ENCODE measurements around the gene XKR8.

The XKR8 gene, protein sequence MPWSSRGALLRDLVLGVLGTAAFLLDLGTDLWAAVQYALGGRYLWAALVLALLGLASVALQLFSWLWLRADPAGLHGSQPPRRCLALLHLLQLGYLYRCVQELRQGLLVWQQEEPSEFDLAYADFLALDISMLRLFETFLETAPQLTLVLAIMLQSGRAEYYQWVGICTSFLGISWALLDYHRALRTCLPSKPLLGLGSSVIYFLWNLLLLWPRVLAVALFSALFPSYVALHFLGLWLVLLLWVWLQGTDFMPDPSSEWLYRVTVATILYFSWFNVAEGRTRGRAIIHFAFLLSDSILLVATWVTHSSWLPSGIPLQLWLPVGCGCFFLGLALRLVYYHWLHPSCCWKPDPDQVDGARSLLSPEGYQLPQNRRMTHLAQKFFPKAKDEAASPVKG

DNA sequence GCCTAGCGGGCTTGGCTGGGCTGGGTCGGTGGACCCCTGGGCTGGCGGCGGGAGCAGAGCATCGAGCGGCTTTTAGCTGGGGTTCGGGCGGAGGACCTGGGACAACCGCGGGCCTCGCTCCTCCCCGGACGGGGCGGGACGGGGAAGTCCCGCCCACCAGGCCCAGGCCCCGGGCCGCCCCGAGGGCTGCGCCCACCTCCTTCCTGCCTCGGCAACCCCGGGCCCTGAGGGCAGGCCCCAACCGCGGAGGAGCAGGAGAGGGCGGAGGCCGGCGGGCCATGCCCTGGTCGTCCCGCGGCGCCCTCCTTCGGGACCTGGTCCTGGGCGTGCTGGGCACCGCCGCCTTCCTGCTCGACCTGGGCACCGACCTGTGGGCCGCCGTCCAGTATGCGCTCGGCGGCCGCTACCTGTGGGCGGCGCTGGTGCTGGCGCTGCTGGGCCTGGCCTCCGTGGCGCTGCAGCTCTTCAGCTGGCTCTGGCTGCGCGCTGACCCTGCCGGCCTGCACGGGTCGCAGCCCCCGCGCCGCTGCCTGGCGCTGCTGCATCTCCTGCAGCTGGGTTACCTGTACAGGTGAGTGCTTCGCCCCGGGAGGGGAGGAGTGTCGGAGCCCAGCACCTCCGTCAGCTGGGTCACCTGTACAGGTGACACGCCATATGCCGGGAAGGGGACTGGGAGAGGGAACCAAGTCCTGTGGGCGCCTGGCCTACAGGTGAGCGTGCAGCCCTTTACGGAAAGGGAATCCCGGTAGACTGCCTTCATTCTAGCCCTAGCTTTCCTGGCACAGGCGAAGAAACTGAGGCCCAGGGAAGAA, at the start of gene XKR8:
Gene XKR8 (plus strand): TSS at position 182 of the 812 bp plus-strand sequence. CDS start 97 bp downstream, at position 279.
- DNase-seq (ENCODE audit: low read depth) = peak; percentile 62

DNA sequence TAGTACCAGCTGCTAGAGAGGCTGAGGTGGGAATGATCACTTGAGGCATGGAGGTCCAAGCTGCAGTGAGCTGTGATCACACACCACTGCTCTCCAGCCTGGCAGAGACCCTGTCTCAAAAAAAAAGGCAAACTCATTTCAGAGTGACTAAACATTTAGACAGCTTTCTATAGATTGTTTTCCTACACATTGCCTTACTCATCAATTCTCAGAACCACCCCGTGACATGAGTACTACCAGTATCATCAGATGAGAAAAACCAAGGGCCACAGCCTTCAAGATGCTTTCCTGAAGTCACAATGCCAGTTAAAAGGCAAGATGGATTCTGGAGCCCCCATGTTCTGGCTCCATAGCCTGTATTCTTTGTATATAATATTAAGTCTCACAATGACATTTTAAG, 47.3 kb upstream of the XKR8 start:
- no peak for DNase-seq (ENCODE audit: low read depth)

DNA sequence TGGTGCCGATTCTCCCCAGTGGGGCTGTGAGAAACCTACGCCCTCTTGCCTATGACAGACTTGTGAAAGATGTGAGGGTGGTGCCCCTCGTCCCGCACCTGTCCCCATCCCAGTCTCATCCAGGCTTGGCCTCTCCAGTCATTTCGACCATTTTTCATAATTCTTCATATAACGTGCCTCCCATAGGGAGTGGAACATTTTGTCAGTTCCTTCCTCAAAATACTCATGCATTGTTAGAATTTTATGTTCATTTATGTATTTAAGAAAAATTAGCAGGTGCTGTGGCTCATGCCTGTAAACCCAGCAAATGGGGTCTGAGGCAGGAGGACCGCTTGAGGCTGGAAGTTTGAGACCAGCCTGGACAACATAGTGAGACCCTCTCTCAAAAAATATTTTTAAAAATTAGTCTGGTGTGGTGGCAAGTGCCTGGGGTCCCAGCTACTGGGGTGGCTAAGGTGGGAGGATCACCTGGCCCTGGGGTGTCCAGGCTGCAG, 44.6 kb upstream of the XKR8 start:
- DNase-seq (ENCODE audit: low read depth) = no peak

DNA sequence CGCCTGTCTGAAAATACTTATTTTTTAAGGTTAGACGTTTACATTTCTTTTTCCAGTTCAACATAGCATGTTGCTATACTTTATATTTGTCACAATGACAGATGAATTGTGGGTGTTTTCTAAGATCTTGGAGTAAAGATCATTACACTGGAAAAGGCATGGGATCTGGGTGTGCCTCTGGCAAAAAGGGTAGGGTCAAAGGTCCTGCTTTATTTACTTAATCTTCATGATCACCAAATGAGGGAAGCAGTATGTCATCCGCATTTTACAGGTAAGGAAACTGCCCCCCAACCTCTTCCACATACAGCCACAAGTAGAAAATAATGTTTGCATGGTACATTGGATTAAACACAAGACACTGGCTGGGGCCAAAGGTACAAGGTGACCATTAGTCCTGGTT, 37.5 kb upstream of the XKR8 start:
- no peak for DNase-seq (ENCODE audit: low read depth)

DNA sequence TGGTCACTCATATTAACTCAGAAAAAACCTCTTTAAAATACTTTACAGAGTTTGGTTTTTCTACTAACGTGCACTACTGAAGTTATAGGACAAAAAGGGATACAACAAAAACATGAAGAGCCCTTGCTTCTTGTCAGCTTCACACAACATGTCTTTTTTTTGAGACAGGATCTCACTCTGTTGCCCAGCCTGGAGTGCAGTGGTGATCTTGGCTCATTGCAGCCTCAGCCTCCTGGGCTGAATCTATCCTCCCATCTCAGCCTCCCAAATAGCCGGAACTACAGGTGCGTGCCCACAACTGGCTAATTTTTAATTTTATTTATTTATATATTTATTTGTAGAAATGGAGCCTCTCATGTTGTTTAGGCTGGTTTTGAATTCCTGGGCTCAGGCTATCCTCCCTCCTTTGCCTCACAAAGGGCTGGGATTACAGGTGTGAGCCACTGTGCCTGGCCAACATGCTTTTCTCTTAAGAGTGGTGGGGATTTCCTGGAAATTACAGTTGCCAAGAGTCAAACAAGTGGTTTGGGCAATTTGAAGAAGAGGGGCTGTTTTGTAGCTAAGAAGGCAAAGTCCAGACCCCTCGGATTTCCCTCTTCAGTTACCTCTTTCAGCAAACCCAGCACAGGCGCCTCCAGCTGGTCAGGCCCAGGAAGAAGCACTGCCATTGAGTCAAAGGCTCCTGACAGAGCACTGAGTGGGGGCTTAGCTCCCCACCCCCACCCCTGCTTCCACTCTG, 31.4 kb upstream of the XKR8 start:
- no peak for DNase-seq (ENCODE audit: low read depth)

DNA sequence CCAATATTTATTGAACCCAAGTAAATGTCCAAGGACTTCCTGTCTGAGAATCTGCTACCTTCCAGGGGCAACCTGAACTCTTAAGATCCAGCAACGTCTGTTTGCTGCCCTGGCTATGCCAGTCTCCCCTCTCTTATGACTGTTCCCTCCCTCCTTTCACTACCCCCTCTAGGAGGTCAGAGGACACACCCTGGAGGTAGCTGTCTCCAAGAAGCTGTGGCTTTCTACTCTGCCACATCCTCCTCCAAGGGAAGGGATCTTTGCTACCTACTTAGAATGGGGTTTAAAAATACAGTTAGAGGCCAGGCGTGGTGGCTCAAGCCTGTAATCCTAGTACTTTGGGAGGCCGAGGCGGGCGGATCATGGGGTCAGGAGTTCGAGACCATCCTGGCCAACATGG, 28.6 kb upstream of the XKR8 start:
- DNase-seq (ENCODE audit: low read depth) = no peak

DNA sequence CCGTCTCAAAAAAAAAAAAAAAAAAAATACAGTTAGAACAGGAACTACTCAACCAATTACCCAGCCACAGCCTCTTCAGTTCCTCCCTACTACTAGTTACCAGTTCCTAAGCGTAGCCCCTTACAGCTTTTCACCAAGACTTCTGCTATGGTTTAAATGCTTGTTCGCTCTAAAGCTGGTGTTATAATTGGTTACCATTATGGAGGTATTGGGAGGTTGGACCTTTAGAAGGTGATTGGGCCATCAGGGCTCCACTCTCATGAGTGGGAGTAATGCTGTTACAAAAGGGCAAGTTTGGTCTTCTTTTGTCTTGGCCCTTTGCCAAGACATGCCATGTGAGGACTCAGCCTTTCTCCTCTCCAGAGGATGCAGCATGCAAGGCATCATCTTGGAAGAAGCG, 28.0 kb upstream of the XKR8 start:
- DNase-seq (ENCODE audit: low read depth) = no peak

DNA sequence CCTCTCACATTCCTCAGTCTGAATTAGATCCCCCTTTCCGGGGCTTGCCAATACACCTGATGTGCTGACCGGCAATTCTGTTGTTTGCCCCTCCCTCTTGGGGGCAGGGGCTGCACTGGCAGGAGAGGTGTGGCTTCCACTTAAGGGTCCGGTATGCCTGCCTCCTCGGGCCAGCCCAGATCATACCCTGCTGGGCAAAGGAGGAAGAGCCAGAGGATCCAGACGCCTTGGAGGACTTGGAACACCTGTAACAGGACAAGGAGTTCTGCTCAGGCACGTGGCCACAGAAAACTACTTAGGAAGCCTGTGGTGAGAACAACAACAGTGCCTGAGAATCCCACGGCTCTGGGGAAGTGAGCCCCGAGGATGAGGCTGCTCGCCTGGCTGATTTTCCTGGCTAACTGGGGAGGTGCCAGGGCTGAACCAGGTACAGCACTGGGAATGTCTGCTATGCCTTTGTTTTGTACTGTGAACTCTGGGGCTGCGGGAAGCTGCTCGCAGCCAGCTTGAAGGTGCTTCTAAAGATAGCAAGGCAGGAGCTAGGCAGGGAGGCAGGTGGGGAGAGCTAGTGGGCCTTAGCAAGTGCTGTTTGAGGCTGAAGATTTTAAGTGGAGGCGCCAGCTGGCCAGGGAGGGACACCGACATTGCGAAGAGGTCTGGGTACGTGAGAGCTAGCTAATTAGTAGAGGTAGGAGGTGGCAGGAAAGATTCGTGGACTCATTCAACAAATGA, 24.8 kb upstream of the XKR8 start, which contains the start of gene SMPDL3B:
Gene SMPDL3B (plus strand): TSS at position 183 of the 732 bp plus-strand sequence. CDS start 184 bp downstream, at position 367.
- DNase-seq (ENCODE audit: low read depth) = no peak

DNA sequence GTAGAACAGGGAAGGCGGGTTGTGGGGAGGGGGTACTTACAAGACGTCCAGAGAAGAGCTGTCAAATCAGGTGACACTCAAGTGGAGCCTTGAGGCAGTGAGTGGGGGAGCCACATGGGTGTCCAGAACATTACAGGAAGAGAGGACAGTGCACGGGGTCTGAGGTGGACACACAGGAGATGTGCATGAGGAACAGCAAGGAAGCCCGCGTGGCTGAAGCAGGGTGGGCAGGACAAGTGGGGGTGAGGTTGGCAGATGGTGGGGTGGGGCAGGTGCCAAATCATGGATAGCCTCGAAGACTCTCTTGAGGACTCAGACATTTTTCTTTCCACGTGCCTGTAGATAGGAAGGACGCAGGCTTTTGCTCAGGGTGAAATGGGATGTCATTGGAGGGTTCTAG, 24.1 kb upstream of the XKR8 start:
- DNase-seq (ENCODE audit: low read depth) = no peak

DNA sequence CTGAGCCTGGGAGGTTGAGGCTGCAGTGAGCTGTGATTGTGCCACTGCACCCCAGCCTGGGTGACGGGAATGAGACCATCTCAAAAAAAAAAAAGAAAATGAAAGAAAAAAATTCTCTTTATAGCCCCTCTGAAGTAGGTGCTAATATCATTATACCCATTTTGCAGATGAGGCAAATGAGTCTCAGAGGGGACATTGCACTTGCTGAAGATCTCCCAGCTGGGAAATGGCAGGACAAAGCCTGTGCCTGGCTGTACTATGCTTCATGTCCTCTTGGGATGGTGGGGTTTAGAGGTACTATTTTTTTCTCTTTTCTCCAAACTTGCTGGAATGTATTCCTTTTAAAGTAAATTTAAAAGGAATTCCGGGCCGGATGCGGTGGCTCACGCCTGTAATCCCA, 23.4 kb upstream of the XKR8 start:
- DNase-seq (ENCODE audit: low read depth) = no peak

DNA sequence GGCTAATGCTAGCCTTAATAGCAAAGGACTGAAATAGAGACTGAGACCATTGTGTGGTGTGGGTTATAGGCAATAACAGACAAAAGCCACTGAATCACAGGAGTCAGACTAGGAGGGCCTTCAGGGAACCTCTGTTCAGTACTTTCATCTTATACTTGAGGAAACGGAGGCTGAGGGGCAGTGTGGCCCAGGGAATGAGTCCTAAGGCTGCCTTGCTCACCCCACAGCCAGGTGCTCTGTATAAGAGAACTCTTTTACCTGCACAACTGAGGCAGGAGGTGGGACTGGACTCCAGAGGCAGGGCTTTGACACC, 22.3 kb upstream of the XKR8 start:
- no peak for DNase-seq (ENCODE audit: low read depth)

DNA sequence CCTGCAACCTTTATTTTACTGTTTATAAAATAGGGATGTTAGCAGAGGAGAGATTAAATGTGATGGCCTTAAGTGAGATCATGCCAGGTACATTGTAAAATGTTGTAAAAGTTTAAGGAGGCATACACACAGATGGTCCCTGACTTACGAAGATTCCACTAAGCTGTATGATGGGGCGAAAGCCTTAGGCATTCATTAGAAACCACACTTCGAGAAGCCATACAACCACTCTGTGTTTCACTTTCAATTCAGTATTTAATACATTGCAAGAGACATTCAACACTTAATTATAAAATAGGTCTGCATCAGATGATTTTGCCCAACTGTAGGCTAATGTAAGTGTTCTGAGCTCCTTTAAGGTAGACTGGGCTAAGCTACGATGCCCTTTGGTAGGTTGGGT, 21.3 kb upstream of the XKR8 start:
- DNase-seq (ENCODE audit: low read depth) = no peak

DNA sequence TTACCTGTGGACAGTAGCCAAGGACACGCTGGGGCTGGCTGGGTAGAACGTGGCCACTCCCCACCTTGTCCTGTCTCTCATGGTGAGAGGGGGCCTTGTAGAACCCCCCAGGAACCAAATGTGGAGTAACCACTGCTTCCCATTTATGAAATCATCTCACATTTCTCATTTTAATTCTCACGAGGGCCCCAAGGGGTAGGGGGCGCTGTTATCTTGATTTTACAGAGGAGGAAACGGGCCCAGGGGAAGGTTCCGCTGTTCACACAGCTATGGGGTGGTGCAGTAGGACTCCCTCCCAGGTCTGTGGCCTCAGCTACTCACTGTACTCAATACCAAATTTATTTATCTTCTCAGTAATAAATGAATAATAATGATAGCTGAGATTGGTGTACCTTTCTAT, 19.5 kb upstream of the XKR8 start:
- DNase-seq (ENCODE audit: low read depth) = peak; percentile 65

DNA sequence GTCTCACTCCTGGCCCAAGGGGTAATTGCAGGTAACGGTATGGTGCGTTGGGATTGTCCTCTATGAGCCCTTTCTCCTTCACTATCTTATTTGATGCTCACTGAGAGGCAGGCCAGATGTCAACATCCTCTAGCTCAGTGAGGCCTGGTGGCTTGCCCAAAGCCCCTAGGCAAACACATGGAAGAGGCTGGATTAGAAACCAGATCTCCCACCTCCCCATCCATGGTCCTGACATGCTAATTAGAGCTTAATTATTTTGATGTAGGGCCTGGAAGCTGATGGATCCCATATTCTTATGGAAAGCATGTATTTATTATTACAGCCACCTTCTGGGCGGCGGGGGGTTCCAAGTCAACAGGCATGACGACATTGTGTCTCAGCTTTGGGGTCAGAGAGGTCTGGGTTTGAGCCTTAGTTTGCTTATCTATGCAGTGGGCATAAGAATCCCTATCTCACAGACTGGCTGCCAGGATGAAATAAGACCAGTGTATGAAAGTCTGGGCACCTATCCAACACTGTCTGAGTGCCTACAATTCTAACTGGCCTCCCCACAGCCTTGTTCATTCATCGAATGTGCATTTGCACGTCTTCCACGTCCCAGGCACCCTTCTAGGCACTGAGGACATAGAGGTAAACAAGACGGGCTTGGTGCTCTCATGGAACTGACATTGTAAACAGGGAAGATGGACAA, 18.8 kb upstream of the XKR8 start:
- DNase-seq (ENCODE audit: low read depth) = no peak

DNA sequence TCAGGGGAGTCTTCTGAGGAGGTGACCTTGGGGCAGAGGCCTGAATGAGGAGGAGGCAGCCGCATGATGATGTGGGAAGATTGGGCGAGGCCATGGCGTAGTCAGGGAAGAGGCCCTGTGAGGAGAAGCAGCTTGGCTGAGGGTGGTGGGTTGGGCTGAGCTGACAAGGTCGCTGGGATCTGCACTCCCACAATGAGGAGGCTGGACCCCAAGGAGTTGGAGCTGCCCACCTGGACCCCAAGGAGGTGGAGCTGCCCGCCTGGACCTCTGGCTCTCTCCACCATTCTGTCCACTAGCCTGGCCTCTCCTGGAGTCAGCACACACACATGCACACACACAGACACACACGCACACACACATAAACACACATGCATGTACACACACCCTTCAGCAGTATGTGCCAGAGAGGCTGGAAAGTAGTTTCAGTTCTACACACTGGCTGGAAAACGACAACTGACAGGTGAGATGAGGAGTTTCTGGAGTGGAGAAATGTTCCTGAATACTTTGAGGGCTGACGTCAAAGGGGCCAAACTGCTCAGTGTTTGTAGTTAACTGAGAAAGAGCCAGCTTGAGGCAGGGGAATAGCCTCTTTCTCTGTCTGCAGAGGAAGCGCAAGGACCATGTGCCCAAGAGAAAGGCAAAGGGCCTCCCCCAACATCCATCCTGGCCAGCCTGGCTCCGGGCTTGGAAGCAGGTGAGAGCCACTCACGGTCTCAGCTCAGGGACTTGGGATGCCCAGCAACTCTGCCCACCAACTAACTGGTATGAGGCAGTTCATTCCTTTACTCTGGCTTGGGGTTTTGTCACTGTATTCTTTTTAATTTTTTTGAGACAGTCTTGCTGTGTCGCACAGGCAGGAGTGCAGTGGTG, 17.9 kb upstream of the XKR8 start:
- no peak for DNase-seq (ENCODE audit: low read depth)

DNA sequence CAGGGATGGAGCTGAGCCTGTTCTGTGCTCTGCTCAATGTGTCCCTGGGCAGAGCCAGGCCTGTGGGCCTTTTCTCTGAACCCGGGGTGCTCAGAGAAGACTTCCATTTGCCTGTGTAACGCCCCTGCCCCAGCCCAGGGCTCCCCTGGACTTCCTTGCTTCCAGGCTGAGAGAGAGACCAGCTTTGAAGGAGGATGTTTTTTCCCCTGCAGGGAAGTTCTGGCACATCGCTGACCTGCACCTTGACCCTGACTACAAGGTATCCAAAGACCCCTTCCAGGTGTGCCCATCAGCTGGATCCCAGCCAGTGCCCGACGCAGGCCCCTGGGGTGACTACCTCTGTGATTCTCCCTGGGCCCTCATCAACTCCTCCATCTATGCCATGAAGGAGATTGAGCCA, 14.8 kb upstream of the XKR8 start:
- DNase-seq (ENCODE audit: low read depth) = no peak

DNA sequence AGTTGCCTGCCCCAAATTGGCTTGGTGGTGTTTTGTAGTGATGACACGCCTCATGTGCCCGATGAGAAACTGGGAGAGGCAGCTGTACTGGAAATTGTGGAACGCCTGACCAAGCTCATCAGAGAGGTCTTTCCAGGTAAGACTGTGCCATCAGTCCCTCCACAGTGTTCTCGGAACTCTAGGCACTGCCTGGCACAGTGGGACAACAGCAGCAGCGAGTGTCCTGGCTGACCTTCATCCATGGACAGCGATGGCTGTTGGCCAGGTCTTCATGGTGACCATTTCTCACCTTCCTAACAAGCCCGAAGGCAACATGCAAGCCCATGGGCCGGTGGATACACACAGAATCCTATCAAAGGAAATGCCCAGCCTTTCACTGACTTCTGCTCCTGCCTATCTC, 10.7 kb upstream of the XKR8 start:
- DNase-seq (ENCODE audit: low read depth) = no peak

DNA sequence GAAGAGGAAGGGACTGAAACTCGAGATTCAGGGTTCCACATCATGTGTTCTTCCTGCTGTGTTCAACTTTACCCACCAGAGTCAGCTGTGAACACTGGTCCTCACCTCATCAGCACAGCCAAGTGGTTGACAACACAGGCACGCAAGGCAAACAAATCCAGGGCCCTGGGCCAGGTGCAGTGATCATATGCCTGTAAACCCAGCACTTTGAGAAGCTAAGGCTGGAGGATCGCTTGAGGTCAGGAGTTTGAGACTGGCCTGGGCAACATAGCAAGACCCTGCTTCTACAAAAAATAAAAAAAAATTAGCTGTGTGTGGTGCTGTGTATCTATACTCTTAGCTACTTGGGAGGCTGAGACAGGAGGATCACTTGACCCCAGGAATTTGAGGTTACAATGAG, 8.4 kb upstream of the XKR8 start:
- DNase-seq (ENCODE audit: low read depth) = no peak

DNA sequence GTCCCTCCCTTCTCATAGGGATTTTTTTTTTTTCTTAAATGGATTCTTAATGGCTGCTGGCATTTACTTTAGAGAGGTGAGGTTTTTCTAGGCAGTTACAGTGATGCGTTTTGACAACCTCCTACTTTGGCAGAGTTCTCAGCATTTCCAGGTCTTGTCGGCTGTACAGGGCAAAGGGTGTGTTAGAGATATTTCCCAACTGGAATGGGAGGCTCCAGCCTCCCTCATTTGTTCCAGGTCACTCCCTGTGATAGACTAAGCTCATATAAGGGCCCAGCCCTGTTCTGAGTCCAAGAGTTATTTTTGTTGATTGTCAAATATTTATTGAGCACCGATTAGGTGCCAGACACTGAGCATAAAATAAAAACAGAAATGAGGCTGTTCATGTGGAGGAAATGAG, 7.6 kb upstream of the XKR8 start:
- DNase-seq (ENCODE audit: low read depth) = no peak

DNA sequence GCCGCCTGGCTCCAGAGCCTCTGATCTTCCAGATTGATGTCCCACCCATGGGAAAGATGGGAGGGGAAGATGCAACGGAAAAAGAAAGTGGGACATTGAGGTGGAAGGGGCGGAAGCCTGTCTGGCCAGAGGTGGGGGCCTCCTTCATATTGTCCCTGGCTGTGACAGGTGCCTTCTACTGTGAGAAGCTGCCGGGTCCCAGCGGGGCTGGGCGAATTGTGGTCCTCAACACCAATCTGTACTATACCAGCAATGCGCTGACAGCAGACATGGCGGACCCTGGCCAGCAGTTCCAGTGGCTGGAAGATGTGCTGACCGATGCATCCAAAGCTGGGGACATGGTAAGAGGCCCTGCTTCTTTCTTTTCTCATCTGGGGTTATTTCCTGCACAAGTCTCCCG, 5.6 kb upstream of the XKR8 start:
- no peak for DNase-seq (ENCODE audit: low read depth)
